B cell (primary cell): ENCODE measurements around the gene MTHFS. TPM values are rescaled to one million over a fixed set of nuclear protein-coding genes. Genes with fewer than 3 reads are reported as not detected.

Experiments
- ATAC-seq: fragments of 200-7000 bp; cut with Tn5 transposase; one replicate; pipeline ENCODE4 v1.10.0; 2021; ENCODE audit warnings: low read depth, mild to moderate bottlenecking, moderate number of reproducible peaks, moderate library complexity
- CTCF ChIA-PET: fragments of 350-600 bp; sonication (Branson Sonifier 250); formaldehyde crosslinking; loops from one replicate; lab custom pipeline; 2021; ENCODE audit warnings: antibody characterized with exemption, inconsistent platforms; lab: Charles Lee
- POLR2A ChIA-PET: fragments of 350-600 bp; sonication (Branson Sonifier 250); formaldehyde crosslinking; loops from one replicate; lab custom pipeline; 2021; ENCODE audit warnings: antibody characterized with exemption; lab: Charles Lee
- DNase-seq: peaks from one replicate; pipeline ENCODE4 v3.0.0; 2013
- H2AFZ ChIP-seq: 2 replicates; pipeline ENCODE4 v1.6.1; 2012; ENCODE audit warnings: mild to moderate bottlenecking, low read depth, low read length; ENCODE audit not compliant: insufficient read depth, poor library complexity, severe bottlenecking
- H3K27ac ChIP-seq, 2 donors: 1 replicate in 1 of 2; 2 replicates in 1 of 2; pipeline ENCODE4 v1.5.1; 2012 to 2013; ENCODE audit warnings: low read length in 2 of 2, mild to moderate bottlenecking in 2 of 2, moderate library complexity in 1 of 2
- H3K27me3 ChIP-seq, 4 experiments: fragments of 200-600 bp in 1 of 4; sonication (generic) in 1 of 4; replicated peaks in 1 of 4; 1 replicate in 2 of 4; 2 replicates in 2 of 4; pipeline versions ENCODE4 v1.6.1 to v1.7.0; 2013 to 2016; ENCODE audit warnings: low read length in 3 of 4, mild to moderate bottlenecking in 2 of 4, mixed read lengths in 1 of 4, moderate library complexity in 1 of 4; ENCODE audit not compliant: insufficient read depth in 4 of 4, control insufficient read depth in 3 of 4; ENCODE audit errors: control extremely low read depth in 1 of 4
- H3K36me3 ChIP-seq, 2 experiments: replicated peaks in 1 of 2; 1 replicate in 1 of 2; 2 replicates in 1 of 2; pipeline versions ENCODE4 v1.6.1 to v1.7.1; 2013; ENCODE audit warnings: low read length in 1 of 2; ENCODE audit not compliant: insufficient read depth in 2 of 2, control insufficient read depth in 1 of 2; ENCODE audit errors: control extremely low read depth in 1 of 2, extremely low read depth in 1 of 2
- H3K4me1 ChIP-seq, 2 donors: fragments of 200-600 bp in 1 of 2; sonication (generic) in 1 of 2; 1 replicate in 1 of 2; 2 replicates in 1 of 2; pipeline versions ENCODE4 v1.5.1 to v1.6.1; 2013 to 2017; ENCODE audit warnings: low read length in 2 of 2; ENCODE audit not compliant: control insufficient read depth in 2 of 2, insufficient read depth in 2 of 2
- H3K4me2 ChIP-seq: replicated peaks from 2 replicates; pipeline ENCODE3; 2012; ENCODE audit warnings: mild to moderate bottlenecking, low read depth, low read length; ENCODE audit not compliant: poor library complexity, severe bottlenecking
- H3K4me3 ChIP-seq, 5 experiments: fragments of 200-600 bp in 1 of 5; sonication (generic) in 1 of 5; 1 replicate in 3 of 5; 2 replicates in 2 of 5; pipeline versions ENCODE4 v1.5.1 to v1.7.0; 2011 to 2016; ENCODE audit warnings: low read length in 4 of 5, mild to moderate bottlenecking in 4 of 5, low read depth in 2 of 5, control low read depth in 1 of 5, moderate library complexity in 1 of 5; ENCODE audit not compliant: insufficient read depth in 1 of 5; ENCODE audit errors: control extremely low read depth in 1 of 5, extremely low read depth in 1 of 5
- H3K79me2 ChIP-seq: fragments of 200-600 bp; sonication (generic); one replicate; pipeline ENCODE4 v1.6.0; 2016; ENCODE audit warnings: low read length; ENCODE audit not compliant: control insufficient read depth, insufficient read depth
- H3K9ac ChIP-seq: fragments of 200-600 bp; sonication (generic); 2 replicates; pipeline ENCODE4 v1.6.1; 2017; ENCODE audit warnings: mild to moderate bottlenecking, low read length, moderate library complexity
- H3K9me3 ChIP-seq, 3 donors: one replicate each; pipeline versions ENCODE4 v1.6.1 to v1.7.1; 2013; ENCODE audit warnings: low read length in 2 of 3; ENCODE audit not compliant: control insufficient read depth in 2 of 3, insufficient read depth in 1 of 3; ENCODE audit errors: control extremely low read depth in 1 of 3
- H4K20me1 ChIP-seq: 2 replicates; pipeline ENCODE4 v1.6.0; 2012; ENCODE audit warnings: mild to moderate bottlenecking, low read length; ENCODE audit not compliant: insufficient read depth, control insufficient read depth, poor library complexity, severe bottlenecking
- H3K27ac Mint-ChIP-seq: one replicate; pipeline ENCODE4 v1.8.0; 2021; ENCODE audit warnings: mixed read lengths
- H3K27me3 Mint-ChIP-seq: one replicate; pipeline ENCODE4 v1.8.0; 2021; ENCODE audit warnings: mixed read lengths
- H3K4me1 Mint-ChIP-seq: one replicate; pipeline ENCODE4 v1.8.0; 2021; ENCODE audit warnings: mixed read lengths
- H3K4me3 Mint-ChIP-seq: one replicate; pipeline ENCODE4 v1.8.0; 2021; ENCODE audit warnings: mixed read lengths
- H3K9me3 Mint-ChIP-seq: one replicate; pipeline ENCODE4 v1.8.0; 2022; ENCODE audit warnings: mixed read lengths; ENCODE audit not compliant: insufficient read depth
- CTCF ChIP-seq: fragments of 200-600 bp; IDR thresholded peaks from one replicate; pipeline ENCODE4 v1.8.0; 2022; ENCODE audit warnings: antibody characterized with exemption, mild to moderate bottlenecking
- EZH2 ChIP-seq: IDR thresholded peaks from 2 replicates; pipeline ENCODE4 v1.6.1; 2012; ENCODE audit warnings: borderline replicate concordance, low read depth, mild to moderate bottlenecking, moderate library complexity, low read length; ENCODE audit not compliant: insufficient read depth, poor library complexity, severe bottlenecking
- WGBS: methylation state at CpG from one replicate; pipeline ENCODE4 v1.1.5; 2013; ENCODE audit warnings: missing lambda C conversion rate; ENCODE audit not compliant: insufficient coverage; 5-methylcytosine and 5-hydroxymethylcytosine counted together
- intact Hi-C: fragments of 100-400 bp; cut with micrococcal nuclease; formaldehyde crosslinking; loops from one replicate; pipeline ENCODE4 v1.10.0; 2022
- polyA plus RNA-seq: library from polyadenylated mRNA; depleted of rRNA; stranded (reverse); fragments of >200 nt; gene quantifications from 2 replicates; pipeline ENCODE4 v1.2.3, GENCODE V29; 2012
- total RNA-seq, 2 donors: library from RNA; stranded (reverse); fragments of 120-200 nt in 1 of 2; gene quantifications; 1 replicate in 1 of 2; 2 replicates in 1 of 2; pipeline versions ENCODE4 v1.2.3 to v1.2.4, GENCODE V29; 2013 to 2022

The MTHFS gene
- total and polyA plus RNA-seq, 2 donors (not counting 1 experiment from before 2014, with no cell fraction given): 20.1 to 20.9 TPM

GRCh38 chr15:79849789-79850188 is 47.0 kb downstream of the MTHFS start:
- CTCF ChIA-PET: interaction anchor here (0.7 to 7.4 kb wide), 7 partner anchors 9 to 468 kb away, joined by 3 to 85 read pairs (median 4); no protein-coding TSS in a partner anchor
- ATAC-seq: no peak
- POLR2A ChIA-PET: no interaction called here
- Histone ChIP-seq H2AFZ (no peak overlapping the region), H3K4me2 (no peak overlapping the region), H4K20me1 (no peaks in the 10 kb centered on the region), H3K27ac (no peak overlapping the region), H3K36me3 (peaks cover 12 to 33% of the 10 kb centered on the region in 2 experiments), H3K27me3 (no peaks in the 10 kb centered on the region), H3K4me1 (peaks cover 5 to 7% of the 10 kb centered on the region in 2 donors), H3K9ac (no peak overlapping the region), H3K4me3 (no peak overlapping the region), H3K9me3 (no peaks in the 10 kb centered on the region), H3K79me2 (peaks cover 26% of the 10 kb centered on the region)
- intact Hi-C loops: no loop called here
- Mint-ChIP-seq H3K9me3 (no peaks in the 10 kb centered on the region), H3K27me3 (no peaks in the 10 kb centered on the region), H3K4me1 (peaks cover 25% of the 10 kb centered on the region), H3K27ac (no peak overlapping the region), H3K4me3 (no peak overlapping the region)
- no peak for DNase-seq
- TF ChIP-seq CTCF (peak; percentile 18), EZH2 (no peak)
- 100% methylated on average over 1 of the region's 3 CpGs for WGBS

GRCh38 chr15:79846539-79846938 is 50.3 kb downstream of the MTHFS start:
- Histone ChIP-seq H3K4me3 (no peak overlapping the region), H3K27me3 (no peaks in the 10 kb centered on the region), H3K9ac (no peak overlapping the region), H3K9me3 (no peaks in the 10 kb centered on the region), H3K36me3 (peaks cover 11 to 45% of the 10 kb centered on the region in 2 experiments), H3K4me2 (no peak overlapping the region), H3K27ac (no peak overlapping the region), H3K79me2 (peaks cover 14% of the 10 kb centered on the region), H3K4me1 (peaks cover 5 to 7% of the 10 kb centered on the region in 2 donors), H4K20me1 (no peaks in the 10 kb centered on the region), H2AFZ (no peak overlapping the region)
- ATAC-seq (no peak), DNase-seq (no peak)
- POLR2A ChIA-PET: no interaction called here
- CTCF ChIA-PET: interaction anchor here (1.6 kb wide), 1 partner anchor 327 kb away, joined by 3 read pairs; no protein-coding TSS in a partner anchor
- no peak overlapping the region for H3K4me3 Mint-ChIP-seq
- no peaks in the 10 kb centered on the region for H3K9me3 Mint-ChIP-seq
- H3K4me1 Mint-ChIP-seq: peaks cover 12% of the 10 kb centered on the region
- TF ChIP-seq CTCF: no peak
- intact Hi-C loops: no loop called here
- no peaks in the 10 kb centered on the region for H3K27me3 Mint-ChIP-seq
- H3K27ac Mint-ChIP-seq: no peak overlapping the region
- 100% methylated on average over 1 of the region's 2 CpGs for WGBS
